ENCODE data around the gene PEA15. TPM values are rescaled to one million over a fixed set of nuclear protein-coding genes. Genes with fewer than 3 reads are reported as not detected.

The PEA15 gene
- total and polyA plus RNA-seq, 2 of the 8 experiments (the other 6 are each of a cell fraction or from before 2014, with no cell fraction given): 71.3 to 75.1 TPM

GRCh38 chr1:160156361-160156760 is 48.8 kb upstream of the PEA15 start:
- H3K27me3 ChIP-seq (replicated peaks in 1 of 4; ENCODE audit: control insufficient read depth in 3 of 4, extremely low read depth in 1 of 4, insufficient read depth in 3 of 4, low read length in 3 of 4): no peaks in the 10 kb centered on the region; a peak in 2 of 7 replicates
- 87% methylated on average over 5 of the region's 5 CpGs; no CpG with 5 or more reads in 1 of the 2 experiments for whole genome bisulfite sequencing, 2 experiments (ENCODE audit: extremely low coverage in 1 of 2, insufficient coverage in 1 of 2, insufficient read length in 1 of 2, insufficient replicate concordance in 2 of 2, low coverage in 1 of 2, low lambda C conversion rate in 2 of 2, missing lambda C conversion rate in 1 of 2)
- no peak overlapping the region for H3K18ac ChIP-seq (ENCODE audit: extremely low read depth, low read length)
- no peaks in the 10 kb centered on the region for H4K20me1 ChIP-seq (replicated peaks in 1 of 2; ENCODE audit: control insufficient read depth in 1 of 2, insufficient read depth in 2 of 2, low read length in 2 of 2)
- no peak overlapping the region for H4K8ac ChIP-seq (ENCODE audit: extremely low read depth, insufficient read depth, low read length)
- H4K91ac ChIP-seq (replicated peaks; ENCODE audit: insufficient read length, low read length): no peak overlapping the region
- no peak overlapping the region for H3K4me3 ChIP-seq (ENCODE audit: extremely low read depth in 1 of 4, insufficient read depth in 2 of 4, low read depth in 3 of 4, low read length in 4 of 4)
- no peak overlapping the region for H3K14ac ChIP-seq (ENCODE audit: insufficient read length)
- no peak overlapping the region for H3K4ac ChIP-seq (replicated peaks; ENCODE audit: insufficient read length, low read depth, low read length)
- no peaks in the 10 kb centered on the region for H3K9me3 ChIP-seq (ENCODE audit: insufficient read depth in 2 of 2, low read depth in 1 of 2, low read length in 1 of 2)
- no peaks in the 10 kb centered on the region; the same call in 1 of the 2 replicates for H3K23me2 ChIP-seq (ENCODE audit: low read depth, low read length)
- no peak overlapping the region for H3K4me2 ChIP-seq (ENCODE audit: insufficient read depth in 1 of 2, low read depth in 2 of 2, low read length in 2 of 2)
- H2AFZ ChIP-seq (ENCODE audit: low read length): no peak overlapping the region
- no peaks in the 10 kb centered on the region for H3K36me3 ChIP-seq (ENCODE audit: control insufficient read depth in 2 of 4, insufficient read depth in 4 of 4, low read length in 3 of 4)
- no peaks in the 10 kb centered on the region for H3K79me2 ChIP-seq (ENCODE audit: control insufficient read depth in 1 of 2, insufficient read depth in 2 of 2, low read length in 2 of 2)
- ChIA-PET POLR2A (ENCODE audit: partially characterized antibody) (interaction anchor here (1.0 to 1.1 kb wide), 4 partner anchors 10 to 96 kb away, joined by 3 to 5 read pairs (median 4); no protein-coding TSS in a partner anchor), CTCF (ENCODE audit: partially characterized antibody) (interaction anchor here (0.9 to 18.4 kb wide), 19 partner anchors 11 to 136 kb away, joined by 3 to 257 read pairs (median 6); partner anchors contain the start of genes CASQ1 and PEA15)
- no peaks in the 10 kb centered on the region for H3K4me1 ChIP-seq (replicated peaks in 1 of 4; ENCODE audit: control insufficient read depth in 3 of 4, insufficient read depth in 4 of 4, low read length in 3 of 4)
- no peak overlapping the region for H3K9ac ChIP-seq (replicated peaks in 1 of 4; ENCODE audit: extremely low read depth in 1 of 4, low read depth in 3 of 4, low read length in 3 of 4)
- no peak overlapping the region for H2BK120ac ChIP-seq (replicated peaks; ENCODE audit: low read depth, low read length)
- H2BK15ac ChIP-seq (ENCODE audit: low read length): no peak overlapping the region
- H4K5ac ChIP-seq (ENCODE audit: insufficient read length, low read depth, low read length): no peak overlapping the region
- no peak for FAIRE-seq
- H3K79me1 ChIP-seq (ENCODE audit: low read depth, low read length): no peaks in the 10 kb centered on the region
- H2AK5ac ChIP-seq (ENCODE audit: low read depth, low read length): no peak overlapping the region
- no peak overlapping the region for H2BK12ac ChIP-seq (ENCODE audit: low read depth, low read length)
- no peak overlapping the region for H2BK20ac ChIP-seq (ENCODE audit: low read length)
- no peak overlapping the region for H3K56ac ChIP-seq (replicated peaks; ENCODE audit: insufficient read length, low read depth, low read length)
- H2BK5ac ChIP-seq (ENCODE audit: low read depth, low read length): no peak overlapping the region
- H3K27ac ChIP-seq (ENCODE audit: low read depth, low read length): no peak overlapping the region
- DNase-seq (ENCODE audit: low read depth in 1 of 2, low spot score in 2 of 2): no peak
- H3K23ac ChIP-seq (ENCODE audit: insufficient read length): no peak overlapping the region
- TF ChIP-seq RNF2 (IDR thresholded peaks at IDR 0.05; ENCODE audit: borderline replicate concordance, low read depth, low read length, missing control alignments, poor library complexity, severe bottlenecking) (no peak), SRF (IDR thresholded peaks at IDR 0.05; ENCODE audit: low read depth, low read length) (no peak), KDM4A (IDR thresholded peaks at IDR 0.05; ENCODE audit: low read depth, low read length, severe bottlenecking) (no peak), SAP30 (IDR thresholded peaks at IDR 0.05; ENCODE audit: insufficient read depth, insufficient replicate concordance, low read length) (no peak), ASH2L (IDR thresholded peaks at IDR 0.05; ENCODE audit: low read length) (no peak), EGR1 (IDR thresholded peaks at IDR 0.05; ENCODE audit: borderline replicate concordance, low read depth, low read length) (no peak), GTF2F1 (IDR thresholded peaks at IDR 0.05; ENCODE audit: borderline replicate concordance, low read depth, low read length) (no peak), RXRA (IDR thresholded peaks at IDR 0.05; ENCODE audit: insufficient read depth, low read depth, low read length) (no peak), USF2 (IDR thresholded peaks at IDR 0.05; ENCODE audit: low read length) (no peak), TEAD4 (IDR thresholded peaks at IDR 0.05; ENCODE audit: low read depth, low read length) (no peak), KDM5A (IDR thresholded peaks at IDR 0.05; ENCODE audit: low read length) (no peak), HDAC6 (IDR thresholded peaks at IDR 0.05; ENCODE audit: low read depth, low read length) (no peak), POLR2A (IDR thresholded peaks at IDR 0.05; ENCODE audit: control extremely low read depth in 1 of 2, low read depth in 2 of 2, low read length in 2 of 2) (no peak)
